HepG2 (cell line): ENCODE measurements around the gene MCAT. TPM values are rescaled to one million over a fixed set of nuclear protein-coding genes. Genes with fewer than 3 reads are reported as not detected.

Experiments used
- FOXO4 ChIP-seq: sonication (generic); formaldehyde crosslinking; conservative IDR thresholded peaks from 2 replicates; pipeline ENCODE4 v1.8.1; 2023; ENCODE audit warnings: missing genetic modification reagents
- GATAD1 ChIP-seq: IDR thresholded peaks from 2 replicates; pipeline ENCODE4 v1.6.1; 2016; ENCODE audit warnings: missing genetic modification reagents, missing compliant biosample characterization
- HOMEZ ChIP-seq: IDR thresholded peaks from 2 replicates; pipeline ENCODE4 v1.6.1; 2016; ENCODE audit warnings: low read depth
- HOXA3 ChIP-seq: sonication (generic); formaldehyde crosslinking; IDR thresholded peaks from 2 replicates; pipeline ENCODE4 v1.5.0; 2020; ENCODE audit warnings: missing genetic modification reagents
- KDM4B ChIP-seq: sonication (generic); formaldehyde crosslinking; IDR thresholded peaks from 2 replicates; pipeline ENCODE4 v1.4.0; 2020; ENCODE audit warnings: missing genetic modification reagents
- MAZ ChIP-seq, 2 experiments: sonication (generic) in 1 of 2; formaldehyde crosslinking in 1 of 2; IDR thresholded peaks; 2 replicates each; pipeline versions ENCODE4 v1.5.0 to v1.6.1; 2012 to 2020; ENCODE audit warnings: low read depth in 2 of 2, mild to moderate bottlenecking in 2 of 2, borderline replicate concordance in 1 of 2, improper control_type of control experiment in 1 of 2, low read length in 1 of 2, missing genetic modification reagents in 1 of 2, moderate library complexity in 1 of 2
- ONECUT2 ChIP-seq: sonication (generic); formaldehyde crosslinking; IDR thresholded peaks from 2 replicates; pipeline ENCODE4 v1.4.0; 2020; ENCODE audit warnings: missing genetic modification reagents
- PAWR ChIP-seq: sonication (generic); formaldehyde crosslinking; IDR thresholded peaks from 2 replicates; pipeline ENCODE4 v1.4.0; 2020; ENCODE audit warnings: missing genetic modification reagents, mild to moderate bottlenecking, borderline replicate concordance
- POLR2A ChIP-seq, 2 experiments: IDR thresholded peaks; 2 replicates each; pipeline ENCODE4 v1.6.1; 2011; ENCODE audit warnings: low read depth in 2 of 2, low read length in 2 of 2, mild to moderate bottlenecking in 1 of 2, moderate library complexity in 1 of 2; ENCODE audit not compliant: insufficient read depth in 1 of 2
- PRDM10 ChIP-seq: sonication (generic); formaldehyde crosslinking; IDR thresholded peaks from 2 replicates; pipeline ENCODE4 v1.4.0; 2020; ENCODE audit warnings: low read depth, missing genetic modification reagents
- REXO4 ChIP-seq: sonication (generic); formaldehyde crosslinking; IDR thresholded peaks from 2 replicates; pipeline ENCODE4 v1.8.0; 2022; ENCODE audit warnings: missing genetic modification reagents, mild to moderate bottlenecking, borderline replicate concordance
- SATB2 ChIP-seq: sonication (generic); formaldehyde crosslinking; IDR thresholded peaks from 2 replicates; pipeline ENCODE4 v1.5.0; 2020; ENCODE audit warnings: missing genetic modification reagents
- ZBTB25 ChIP-seq: IDR thresholded peaks from 2 replicates; pipeline ENCODE4 v1.6.1; 2018; ENCODE audit warnings: missing genetic modification reagents
- ZBTB7B ChIP-seq: sonication (generic); formaldehyde crosslinking; IDR thresholded peaks from 2 replicates; pipeline ENCODE4 v1.4.0; 2020; ENCODE audit warnings: missing genetic modification reagents
- ZHX1 ChIP-seq: sonication (generic); formaldehyde crosslinking; IDR thresholded peaks from 2 replicates; pipeline ENCODE4 v1.8.1; 2022; ENCODE audit warnings: low read depth, mild to moderate bottlenecking, missing genetic modification reagents
- ZNF10 ChIP-seq: sonication (generic); formaldehyde crosslinking; IDR thresholded peaks from 2 replicates; pipeline ENCODE4 v1.4.0; 2020; ENCODE audit warnings: mild to moderate bottlenecking, low read depth, missing genetic modification reagents, borderline replicate concordance
- ZNF121 ChIP-seq: sonication (generic); formaldehyde crosslinking; IDR thresholded peaks from 2 replicates; pipeline ENCODE4 v1.5.0; 2020; ENCODE audit warnings: mild to moderate bottlenecking, missing genetic modification reagents
- polyA plus RNA-seq, 8 experiments: library from polyadenylated mRNA; depleted of rRNA in 3 of 8; stranded (reverse) in 7 of 8; unstranded in 1 of 8; fragments of >200 nt; fragmentation: Illumina TruSeq in 4 of 8; extraction: Trizol in 4 of 8; gene quantifications; 2 replicates each; pipeline versions ENCODE4 v1.2.1 to v1.2.3, GENCODE V29; 2011 to 2016; ENCODE audit warnings: low read depth in 4 of 8, missing spikeins in 1 of 8, mixed read lengths in 1 of 8; ENCODE audit not compliant: insufficient read depth in 1 of 8
- total RNA-seq, 5 experiments: library from RNA; depleted of rRNA; stranded (reverse); fragments of >200 nt; fragmentation: Illumina TruSeq; extraction: Trizol; gene quantifications; 2 replicates each; pipeline ENCODE4 v1.2.3, GENCODE V29; 2016; ENCODE audit warnings: low read depth in 1 of 5

Gene MCAT
- total and polyA plus RNA-seq, 2 of the 13 experiments (the other 11 are each of a cell fraction or from before 2014, with no cell fraction given): 9.3 to 16.7 TPM

- TF ChIP-seq PRDM10 (CRISPR knock-in tag): peak; percentile 20; the same call in 1 of the 2 replicates
- TF ChIP-seq ONECUT2 (CRISPR knock-in tag): 0 out of 2 replicates have a peak, but pooled peaks have one; percentile 31
- TF ChIP-seq ZBTB25: peak; percentile 99
- peak; percentile 52; the same call in 1 of the 2 replicates for TF ChIP-seq ZHX1 (CRISPR knock-in tag)
- peak; percentile 81 to 87 for TF ChIP-seq POLR2A (IDR thresholded peaks at IDR 0.05; ENCODE audit: insufficient read depth in 1 of 2, low read depth in 2 of 2, low read length in 2 of 2)
- peak; percentile 29; the same call in 1 of the 2 replicates for TF ChIP-seq ZNF121 (CRISPR knock-in tag)
- TF ChIP-seq HOXA3 (CRISPR knock-in tag): peak; percentile 92
- TF ChIP-seq HOMEZ (CRISPR knock-in tag): no peak
- TF ChIP-seq GATAD1 (CRISPR knock-in tag): peak; percentile 89
- TF ChIP-seq REXO4 (CRISPR knock-in tag): no peak
- TF ChIP-seq PAWR (CRISPR knock-in tag): no peak
- peak; percentile 85; the same call in 1 of the 2 replicates for TF ChIP-seq KDM4B (CRISPR knock-in tag)
- peak; percentile 67 for TF ChIP-seq ZBTB7B (CRISPR knock-in tag)
- no peak for TF ChIP-seq FOXO4
- peak; percentile 85 for TF ChIP-seq MAZ (IDR thresholded peaks at IDR 0.05; ENCODE audit: borderline replicate concordance, low read depth, low read length)
- peak; percentile 24; the same call in 1 of the 2 replicates for TF ChIP-seq MAZ (CRISPR knock-in tag; IDR thresholded peaks at IDR 0.05; ENCODE audit: low read depth)
- no peak for TF ChIP-seq ZNF10
- TF ChIP-seq SATB2 (CRISPR knock-in tag): no peak
These were observed 44.2 kb upstream of the MCAT start (continued) for GRCh38 chr22:43187171-43188099.
